NK-92 treated with Interleukin-12 subunit alpha and Interleukin-12 subunit beta, amount 100 ng/mL, for 24 hours (cell line): ENCODE data around the gene CAMK1D.
"Not testable (repeated sequence)": the region's sequence is repeated elsewhere in the genome, so short reads cannot be mapped to it uniquely, and the experiment has no call there.

Experiments used
- DNase-seq: peaks from one replicate; lab custom pipeline; 2025; lab: John Stamatoyannopoulos, UW

Gene CAMK1D

GRCh38 chr10:12854988-12855387 is 505.6 kb downstream of the CAMK1D start:
- no peak for DNase-seq

- no peak for DNase-seq
Observed at GRCh38 chr10:12862459-12862858, 513.1 kb downstream of the CAMK1D start.

GRCh38 chr10:12865515-12865914 is 516.2 kb downstream of the CAMK1D start:
- not testable (repeated sequence) for DNase-seq

- no peak for DNase-seq
Observed at GRCh38 chr10:12868229-12868628, 518.9 kb downstream of the CAMK1D start.

GRCh38 chr10:12869427-12869826 is 520.1 kb downstream of the CAMK1D start:
- DNase-seq = no peak

- DNase-seq = no peak
Observed at GRCh38 chr10:12872577-12872976, 523.2 kb downstream of the CAMK1D start.

GRCh38 chr10:12873172-12873571 is 523.8 kb downstream of the CAMK1D start:
- DNase-seq = no peak

- DNase-seq = no peak
Observed at GRCh38 chr10:12874501-12874900, 525.2 kb downstream of the CAMK1D start.

GRCh38 chr10:12875100-12875499 is 525.8 kb downstream of the CAMK1D start:
- DNase-seq = no peak

- DNase-seq = no peak
Observed at GRCh38 chr10:12876266-12876665, 526.9 kb downstream of the CAMK1D start.

GRCh38 chr10:12877150-12877549 is 527.8 kb downstream of the CAMK1D start:
- no peak for DNase-seq

GRCh38 chr10:12880423-12880822 is 531.1 kb downstream of the CAMK1D start:
- no peak for DNase-seq

GRCh38 chr10:12884851-12885250 is 535.5 kb downstream of the CAMK1D start:
- DNase-seq = no peak
